HG03521 (cell line): ENCODE results near the gene COX5A.

ENCODE experiments used
- ATAC-seq: cut with Tn5 transposase; IDR thresholded peaks from one replicate; pipeline ENCODE4 v1.9.1; 2021; ENCODE audit warnings: mild to moderate bottlenecking, moderate library complexity; ENCODE audit not compliant: unreplicated experiment

Gene COX5A

GRCh38 chr15:74873036-74873755, 64.7 kb downstream of the COX5A start, which contains the start of gene SCAMP2:
Gene SCAMP2, minus strand, starts transcription at chr15:74873365. Its CDS starts 110 bp downstream, at chr15:74873255.
- peak; percentile 78 for ATAC-seq

GRCh38 chr15:74872702-74873035, 65.2 kb downstream of the COX5A start:
- ATAC-seq = no peak

GRCh38 chr15:74870436-74871215, 67.2 kb downstream of the COX5A start:
- ATAC-seq = no peak
